ENCODE measurements around the gene MGAM2. TPM values are rescaled to one million over a fixed set of nuclear protein-coding genes. Genes with fewer than 3 reads are reported as not detected.

Gene MGAM2
- total and polyA plus RNA-seq, 2 experiments from 2014 or later: 0.07 TPM; not detected in 1

DNA sequence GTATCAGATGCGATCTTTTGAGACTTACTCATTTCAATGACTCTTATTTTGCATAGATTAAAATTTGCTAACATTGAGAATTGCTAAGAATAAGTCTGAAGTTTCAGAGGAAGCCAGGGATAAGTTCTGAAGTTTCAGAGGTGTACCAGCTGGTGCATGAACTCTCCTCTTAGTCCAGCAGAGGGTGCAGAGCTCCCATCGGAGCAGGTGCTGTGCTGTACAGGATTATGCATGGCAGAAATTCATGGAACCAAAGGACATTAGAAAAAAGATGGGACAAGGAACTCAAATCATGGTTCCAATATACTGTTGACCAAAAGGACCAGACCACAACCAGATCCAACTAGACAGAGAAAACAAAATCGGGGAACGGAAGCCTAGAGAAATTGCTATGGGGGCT is 41.9 kb downstream of the MGAM2 start:
- no peak overlapping the region for H3K27ac ChIP-seq (ENCODE audit: low read depth)
- Mint-ChIP-seq H3K4me3 (no peak overlapping the region), H3K27ac (no peak overlapping the region), H3K9me3 (no peaks in the 10 kb centered on the region; the same call in 2 of the 3 replicates), H3K36me3 (ENCODE audit: low read depth) (no peaks in the 10 kb centered on the region), H3K4me1 (no peaks in the 10 kb centered on the region), H3K27me3 (ENCODE audit: insufficient read depth, low read depth, poor library complexity) (peaks cover 2% of the 10 kb centered on the region)
- H2AFZ ChIP-seq: no peak overlapping the region
- no peaks in the 10 kb centered on the region for H3K27me3 ChIP-seq (ENCODE audit: insufficient read depth)
- H3K79me2 ChIP-seq (replicated peaks; ENCODE audit: insufficient read depth): no peaks in the 10 kb centered on the region
- no peaks in the 10 kb centered on the region for H3K36me3 ChIP-seq (ENCODE audit: insufficient read depth)
- no peaks in the 10 kb centered on the region for H3K4me1 ChIP-seq (ENCODE audit: insufficient read depth)
- TF ChIP-seq ZNF331 (CRISPR knock-in tag; IDR thresholded peaks at IDR 0.05; ENCODE audit: low read depth): no peak
- TF ChIP-seq, protein P1, sequence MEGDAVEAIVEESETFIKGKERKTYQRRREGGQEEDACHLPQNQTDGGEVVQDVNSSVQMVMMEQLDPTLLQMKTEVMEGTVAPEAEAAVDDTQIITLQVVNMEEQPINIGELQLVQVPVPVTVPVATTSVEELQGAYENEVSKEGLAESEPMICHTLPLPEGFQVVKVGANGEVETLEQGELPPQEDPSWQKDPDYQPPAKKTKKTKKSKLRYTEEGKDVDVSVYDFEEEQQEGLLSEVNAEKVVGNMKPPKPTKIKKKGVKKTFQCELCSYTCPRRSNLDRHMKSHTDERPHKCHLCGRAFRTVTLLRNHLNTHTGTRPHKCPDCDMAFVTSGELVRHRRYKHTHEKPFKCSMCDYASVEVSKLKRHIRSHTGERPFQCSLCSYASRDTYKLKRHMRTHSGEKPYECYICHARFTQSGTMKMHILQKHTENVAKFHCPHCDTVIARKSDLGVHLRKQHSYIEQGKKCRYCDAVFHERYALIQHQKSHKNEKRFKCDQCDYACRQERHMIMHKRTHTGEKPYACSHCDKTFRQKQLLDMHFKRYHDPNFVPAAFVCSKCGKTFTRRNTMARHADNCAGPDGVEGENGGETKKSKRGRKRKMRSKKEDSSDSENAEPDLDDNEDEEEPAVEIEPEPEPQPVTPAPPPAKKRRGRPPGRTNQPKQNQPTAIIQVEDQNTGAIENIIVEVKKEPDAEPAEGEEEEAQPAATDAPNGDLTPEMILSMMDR (conservative IDR thresholded peaks at IDR 0.05; ENCODE audit: low read depth in 2 of 2): peak; percentile 33 to 44
- H3K9me2 ChIP-seq (ENCODE audit: insufficient read depth): peaks cover 8% of the 10 kb centered on the region
- DNase-seq (ENCODE audit: low spot score) (no peak), ATAC-seq (0 out of 3 replicates have a peak, but pooled peaks have one; percentile 26)
- no peaks in the 10 kb centered on the region for H4K20me1 ChIP-seq (replicated peaks; ENCODE audit: insufficient read depth)
- no peak overlapping the region for H3K4me2 ChIP-seq
- H3K4me3 ChIP-seq: no peak overlapping the region
- H3F3A ChIP-seq (replicated peaks; ENCODE audit: low read depth): no peaks in the 10 kb centered on the region

DNA sequence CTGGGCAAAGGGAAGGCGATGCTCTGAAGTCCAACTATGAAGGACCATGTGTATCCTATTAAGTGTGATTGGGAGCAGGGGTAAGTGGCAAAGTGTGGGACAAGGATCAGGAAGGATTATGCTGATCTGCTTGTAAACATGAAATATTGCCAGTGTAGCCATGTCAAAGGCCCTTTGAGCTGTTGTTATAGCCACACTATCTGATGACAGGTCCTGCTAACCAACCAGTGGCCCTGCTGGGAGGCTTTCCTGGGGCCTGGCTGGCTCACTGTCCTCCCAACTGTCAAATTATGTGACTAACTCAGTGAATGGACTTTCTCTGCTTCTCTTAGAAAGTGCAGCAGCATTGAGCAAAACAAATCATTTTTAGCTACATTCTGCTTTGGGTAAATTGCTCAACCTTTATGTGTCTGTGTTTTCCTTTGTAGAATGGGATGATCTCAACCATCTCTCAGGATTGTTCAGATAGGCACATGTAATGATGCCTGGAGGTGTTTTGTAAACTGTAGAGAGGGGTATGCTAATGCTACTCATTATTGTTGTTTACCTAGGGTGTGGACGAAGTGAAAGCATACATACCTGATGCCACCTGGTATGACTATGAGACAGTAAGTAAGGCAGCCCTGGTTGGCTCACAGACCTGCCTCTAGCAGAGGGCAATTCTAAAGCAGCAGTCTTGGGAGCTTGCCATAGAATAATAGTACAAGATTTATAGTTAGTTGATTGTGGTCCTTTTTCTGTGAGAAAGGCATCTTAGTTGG is 47.4 kb downstream of the MGAM2 start:
- Mint-ChIP-seq H3K27ac (no peak overlapping the region), H3K27me3 (ENCODE audit: insufficient read depth, low read depth, poor library complexity) (no peaks in the 10 kb centered on the region), H3K9me3 (no peaks in the 10 kb centered on the region; the same call in 2 of the 3 replicates), H3K36me3 (ENCODE audit: low read depth) (no peaks in the 10 kb centered on the region), H3K4me3 (no peak overlapping the region), H3K4me1 (no peaks in the 10 kb centered on the region)
- Histone ChIP-seq H3K9me2 (ENCODE audit: insufficient read depth) (peaks cover 11% of the 10 kb centered on the region), H3K4me2 (no peak overlapping the region), H3F3A (replicated peaks; ENCODE audit: low read depth) (no peaks in the 10 kb centered on the region), H3K79me2 (replicated peaks; ENCODE audit: insufficient read depth) (no peaks in the 10 kb centered on the region), H4K20me1 (replicated peaks; ENCODE audit: insufficient read depth) (no peaks in the 10 kb centered on the region), H3K27me3 (ENCODE audit: insufficient read depth) (no peaks in the 10 kb centered on the region), H3K36me3 (ENCODE audit: insufficient read depth) (no peaks in the 10 kb centered on the region), H3K4me1 (ENCODE audit: insufficient read depth) (no peaks in the 10 kb centered on the region), H2AFZ (no peak overlapping the region), H3K27ac (ENCODE audit: low read depth) (no peak overlapping the region), H3K4me3 (no peak overlapping the region)
- ATAC-seq (no peak), DNase-seq (ENCODE audit: low spot score) (no peak)
- no peak for TF ChIP-seq EZH2phosphoT487 (IDR thresholded peaks at IDR 0.05; ENCODE audit: unreplicated experiment)
- no peak for TF ChIP-seq NANOG (IDR thresholded peaks at IDR 0.05; ENCODE audit: borderline replicate concordance)
- no peak for TF ChIP-seq EZH2 (IDR thresholded peaks at IDR 0.05; ENCODE audit: low read depth, unreplicated experiment)
- no peak for TF ChIP-seq ZNF114 (CRISPR knock-in tag; IDR thresholded peaks at IDR 0.05)
- TF ChIP-seq JUNB (IDR thresholded peaks at IDR 0.05; ENCODE audit: unreplicated experiment): no peak
- TF ChIP-seq, protein P1 (conservative IDR thresholded peaks at IDR 0.05; ENCODE audit: low read depth in 2 of 2): no peak
- no peak for TF ChIP-seq STAT1 (IDR thresholded peaks at IDR 0.05; ENCODE audit: unreplicated experiment)
- no peak for TF ChIP-seq ETS1 (IDR thresholded peaks at IDR 0.05)
- TF ChIP-seq CREB1 (CRISPR knock-in tag; IDR thresholded peaks at IDR 0.05; ENCODE audit: low read depth): no peak
- TF ChIP-seq, protein P2, sequence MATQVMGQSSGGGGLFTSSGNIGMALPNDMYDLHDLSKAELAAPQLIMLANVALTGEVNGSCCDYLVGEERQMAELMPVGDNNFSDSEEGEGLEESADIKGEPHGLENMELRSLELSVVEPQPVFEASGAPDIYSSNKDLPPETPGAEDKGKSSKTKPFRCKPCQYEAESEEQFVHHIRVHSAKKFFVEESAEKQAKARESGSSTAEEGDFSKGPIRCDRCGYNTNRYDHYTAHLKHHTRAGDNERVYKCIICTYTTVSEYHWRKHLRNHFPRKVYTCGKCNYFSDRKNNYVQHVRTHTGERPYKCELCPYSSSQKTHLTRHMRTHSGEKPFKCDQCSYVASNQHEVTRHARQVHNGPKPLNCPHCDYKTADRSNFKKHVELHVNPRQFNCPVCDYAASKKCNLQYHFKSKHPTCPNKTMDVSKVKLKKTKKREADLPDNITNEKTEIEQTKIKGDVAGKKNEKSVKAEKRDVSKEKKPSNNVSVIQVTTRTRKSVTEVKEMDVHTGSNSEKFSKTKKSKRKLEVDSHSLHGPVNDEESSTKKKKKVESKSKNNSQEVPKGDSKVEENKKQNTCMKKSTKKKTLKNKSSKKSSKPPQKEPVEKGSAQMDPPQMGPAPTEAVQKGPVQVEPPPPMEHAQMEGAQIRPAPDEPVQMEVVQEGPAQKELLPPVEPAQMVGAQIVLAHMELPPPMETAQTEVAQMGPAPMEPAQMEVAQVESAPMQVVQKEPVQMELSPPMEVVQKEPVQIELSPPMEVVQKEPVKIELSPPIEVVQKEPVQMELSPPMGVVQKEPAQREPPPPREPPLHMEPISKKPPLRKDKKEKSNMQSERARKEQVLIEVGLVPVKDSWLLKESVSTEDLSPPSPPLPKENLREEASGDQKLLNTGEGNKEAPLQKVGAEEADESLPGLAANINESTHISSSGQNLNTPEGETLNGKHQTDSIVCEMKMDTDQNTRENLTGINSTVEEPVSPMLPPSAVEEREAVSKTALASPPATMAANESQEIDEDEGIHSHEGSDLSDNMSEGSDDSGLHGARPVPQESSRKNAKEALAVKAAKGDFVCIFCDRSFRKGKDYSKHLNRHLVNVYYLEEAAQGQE (IDR thresholded peaks at IDR 0.05; ENCODE audit: unreplicated experiment): no peak
- TF ChIP-seq ZNF331 (CRISPR knock-in tag; IDR thresholded peaks at IDR 0.05; ENCODE audit: low read depth): no peak
- TF ChIP-seq POLR2AphosphoS5 (IDR thresholded peaks at IDR 0.05; ENCODE audit: low read depth): no peak
